HUES64 (cell line): ENCODE results near the gene GBP3.
"Not testable (repeated sequence)": the region's sequence is repeated elsewhere in the genome, so short reads cannot be mapped to it uniquely, and the experiment has no call there.

Experiments
- H3K27ac ChIP-seq: 2 replicates; pipeline ENCODE4 v1.7.0; 2013; ENCODE audit warnings: low read depth, low read length, inconsistent platforms
- H3K27me3 ChIP-seq: 2 replicates; pipeline ENCODE4 v1.6.1; 2013; ENCODE audit warnings: mild to moderate bottlenecking, low read length; ENCODE audit not compliant: insufficient read depth
- H3K36me3 ChIP-seq: 2 replicates; pipeline ENCODE4 v1.6.1; 2013; ENCODE audit warnings: mild to moderate bottlenecking, low read length; ENCODE audit not compliant: insufficient read depth
- H3K4me1 ChIP-seq: 2 replicates; pipeline ENCODE4 v1.6.1; 2013; ENCODE audit warnings: mild to moderate bottlenecking, low read length, moderate library complexity; ENCODE audit not compliant: insufficient read depth
- H3K4me3 ChIP-seq: 2 replicates; pipeline ENCODE4 v1.5.1; 2013; ENCODE audit warnings: mild to moderate bottlenecking, low read length, moderate library complexity
- H3K9ac ChIP-seq: 2 replicates; pipeline ENCODE4 v1.6.1; 2013; ENCODE audit warnings: mild to moderate bottlenecking, low read depth, low read length
- H3K9me3 ChIP-seq: 2 replicates; pipeline ENCODE4 v1.6.1; 2013; ENCODE audit warnings: low read depth, low read length; ENCODE audit not compliant: insufficient read depth
- WGBS: fragments of 150-250, 120-280 bp; methylation state at CpG from one replicate; pipeline ENCODE4 v1.1.7; 2013; ENCODE audit warnings: missing lambda C conversion rate; 5-methylcytosine and 5-hydroxymethylcytosine counted together

The GBP3 gene

GRCh38 chr1:88985692-88986091 is 37.0 kb downstream of the GBP3 start:
- H3K9me3 ChIP-seq, result no peaks in the 10 kb centered on the region
- 95% methylated on average over 4 of the region's 4 CpGs for WGBS
- H3K27me3 ChIP-seq, result no peaks in the 10 kb centered on the region
- H3K4me1 ChIP-seq, result peaks cover 3% of the 10 kb centered on the region
- H3K9ac ChIP-seq, result no peak overlapping the region
- peaks cover 53% of the 10 kb centered on the region for H3K36me3 ChIP-seq
- H3K4me3 ChIP-seq, result no peak overlapping the region
- H3K27ac ChIP-seq, result no peak overlapping the region

- peaks cover 59% of the 10 kb centered on the region for H3K36me3 ChIP-seq
- H3K27ac ChIP-seq, result no peak overlapping the region
- H3K27me3 ChIP-seq, result no peaks in the 10 kb centered on the region
- no peaks in the 10 kb centered on the region for H3K9me3 ChIP-seq
- 88% methylated on average over 1 of the region's 1 CpG for WGBS
- peaks cover 3% of the 10 kb centered on the region; the same call in 1 of the 2 replicates for H3K4me1 ChIP-seq
- H3K4me3 ChIP-seq, result no peak overlapping the region
- H3K9ac ChIP-seq, result no peak overlapping the region
Measured at GRCh38 chr1:88985032-88985431, 37.6 kb downstream of the GBP3 start.

- H3K9ac ChIP-seq, result no peak overlapping the region
- no peak overlapping the region for H3K27ac ChIP-seq
- H3K27me3 ChIP-seq, result no peaks in the 10 kb centered on the region
- peaks cover 64% of the 10 kb centered on the region for H3K36me3 ChIP-seq
- peaks cover under 1% of the 10 kb centered on the region; the same call in 1 of the 2 replicates for H3K4me1 ChIP-seq
- no peak overlapping the region for H3K4me3 ChIP-seq
- no peaks in the 10 kb centered on the region for H3K9me3 ChIP-seq
- 86% methylated on average over 1 of the region's 1 CpG for WGBS
Measured at GRCh38 chr1:88984569-88984968, 38.1 kb downstream of the GBP3 start.

GRCh38 chr1:88983791-88984559 is 38.7 kb downstream of the GBP3 start:
- Histone ChIP-seq H3K4me1 (no peaks in the 10 kb centered on the region; the same call in 1 of the 2 replicates), H3K27me3 (no peaks in the 10 kb centered on the region), H3K9ac (no peak overlapping the region), H3K9me3 (no peaks in the 10 kb centered on the region), H3K4me3 (no peak overlapping the region), H3K36me3 (peaks cover 66% of the 10 kb centered on the region), H3K27ac (no peak overlapping the region)
- 95% methylated on average over 16 of the region's 17 CpGs for WGBS

DNA sequence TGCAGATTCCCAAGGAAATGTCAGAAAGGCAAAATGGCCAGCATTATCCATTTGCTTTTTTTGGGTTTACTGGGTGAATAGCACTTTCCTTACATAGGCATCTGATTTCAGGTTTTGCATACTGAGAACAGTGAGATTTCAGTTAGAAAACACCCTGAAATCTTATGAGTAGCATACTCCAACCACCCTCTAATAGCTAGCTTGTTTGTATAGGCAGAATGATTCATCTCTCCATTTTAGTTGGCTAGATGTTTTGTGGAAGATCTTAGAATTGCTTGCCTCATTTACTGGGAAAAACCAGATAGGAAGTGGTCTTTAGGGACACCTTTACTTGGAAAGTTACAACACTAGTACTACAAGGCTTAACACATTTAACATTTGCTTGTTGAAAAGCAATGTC is 40.6 kb downstream of the GBP3 start:
- Histone ChIP-seq H3K9ac (no peak overlapping the region), H3K27ac (no peak overlapping the region), H3K4me1 (no peaks in the 10 kb centered on the region; the same call in 1 of the 2 replicates), H3K27me3 (no peaks in the 10 kb centered on the region), H3K4me3 (no peak overlapping the region), H3K36me3 (peaks cover 57% of the 10 kb centered on the region), H3K9me3 (no peaks in the 10 kb centered on the region)

- H3K9ac ChIP-seq, H3K27me3 ChIP-seq, H3K4me1 ChIP-seq, H3K27ac ChIP-seq, H3K4me3 ChIP-seq, H3K9me3 ChIP-seq: not testable (repeated sequence)
- 95% methylated on average over 2 of the region's 2 CpGs for WGBS
- H3K36me3 ChIP-seq, result peaks cover 52% of the 10 kb centered on the region
Measured at GRCh38 chr1:88981506-88981905, 41.2 kb downstream of the GBP3 start.

GRCh38 chr1:88980870-88981269 is 41.8 kb downstream of the GBP3 start:
- no peak overlapping the region for H3K9ac ChIP-seq
- WGBS, result 88% methylated on average over 1 of the region's 1 CpG
- H3K27ac ChIP-seq, result no peak overlapping the region
- no peaks in the 10 kb centered on the region; the same call in 1 of the 2 replicates for H3K4me1 ChIP-seq
- H3K36me3 ChIP-seq, result peaks cover 53% of the 10 kb centered on the region
- no peaks in the 10 kb centered on the region for H3K27me3 ChIP-seq
- H3K4me3 ChIP-seq, result no peak overlapping the region
- H3K9me3 ChIP-seq, result no peaks in the 10 kb centered on the region

GRCh38 chr1:88979749-88980116 is 42.9 kb downstream of the GBP3 start:
- H3K4me3 ChIP-seq, result no peak overlapping the region
- no peaks in the 10 kb centered on the region; the same call in 1 of the 2 replicates for H3K4me1 ChIP-seq
- no peak overlapping the region for H3K27ac ChIP-seq
- H3K36me3 ChIP-seq, result peaks cover 49% of the 10 kb centered on the region
- H3K27me3 ChIP-seq, result no peaks in the 10 kb centered on the region
- H3K9me3 ChIP-seq, result no peaks in the 10 kb centered on the region
- H3K9ac ChIP-seq, result no peak overlapping the region

- H3K9me3 ChIP-seq, result no peaks in the 10 kb centered on the region
- 100% methylated on average over 1 of the region's 2 CpGs for WGBS
- H3K9ac ChIP-seq, result no peak overlapping the region
- H3K4me3 ChIP-seq, result no peak overlapping the region
- peaks cover 49% of the 10 kb centered on the region for H3K36me3 ChIP-seq
- H3K27me3 ChIP-seq, result no peaks in the 10 kb centered on the region
- H3K4me1 ChIP-seq, result no peaks in the 10 kb centered on the region
- no peak overlapping the region for H3K27ac ChIP-seq
Measured at GRCh38 chr1:88979054-88979748, 43.5 kb downstream of the GBP3 start.

GRCh38 chr1:88976235-88976634 is 46.4 kb downstream of the GBP3 start:
- Histone ChIP-seq H3K9me3 (no peaks in the 10 kb centered on the region), H3K27me3 (no peaks in the 10 kb centered on the region), H3K4me1 (no peaks in the 10 kb centered on the region), H3K4me3 (no peak overlapping the region), H3K36me3 (peaks cover 28% of the 10 kb centered on the region), H3K27ac (no peak overlapping the region), H3K9ac (no peak overlapping the region)
- WGBS, result 98% methylated on average over 5 of the region's 5 CpGs

DNA sequence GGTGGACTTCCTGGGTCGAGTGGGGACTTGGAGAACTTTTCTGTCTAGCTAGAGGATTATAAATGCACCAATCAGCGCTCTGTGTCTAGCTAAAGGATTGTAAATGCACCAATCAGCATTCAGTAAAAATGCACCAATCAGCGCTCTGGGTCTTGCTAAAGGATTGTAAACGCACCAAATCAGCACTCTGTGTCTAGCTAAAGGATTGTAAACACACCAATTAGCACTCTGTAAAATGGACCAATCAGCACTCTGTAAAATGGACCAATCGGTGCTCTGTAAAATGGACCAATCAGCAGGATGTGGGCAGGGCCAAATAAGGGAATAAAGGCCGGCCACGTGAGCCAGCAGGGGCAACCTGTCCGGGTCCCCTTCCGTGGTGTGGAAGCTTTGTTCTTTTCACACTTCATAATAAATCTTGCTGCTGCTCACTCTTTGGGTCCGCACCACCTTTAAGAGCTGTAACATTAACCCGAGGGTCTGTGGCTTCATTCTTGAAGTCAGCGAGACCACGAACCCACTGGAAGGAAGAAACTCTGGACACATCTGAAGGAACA is 48.0 kb downstream of the GBP3 start:
- not testable (repeated sequence) for H3K4me3 ChIP-seq, H3K9me3 ChIP-seq, H3K9ac ChIP-seq, H3K4me1 ChIP-seq, H3K27me3 ChIP-seq, H3K27ac ChIP-seq
- WGBS, result 88% methylated on average over 13 of the region's 13 CpGs
- H3K36me3 ChIP-seq, result peaks cover 20% of the 10 kb centered on the region
